DMS53 (cell line): ENCODE measurements around the gene COL27A1.
"Not testable (repeated sequence)": the region's sequence is repeated elsewhere in the genome, so short reads cannot be mapped to it uniquely, and the experiment has no call there.

Experiments
- DNase-seq: peaks from one replicate; lab custom pipeline; 2025; lab: John Stamatoyannopoulos, UW

COL27A1 gene

GRCh38 chr9:114324492-114324891 is 169.2 kb downstream of the COL27A1 start:
- DNase-seq: no peak

DNA sequence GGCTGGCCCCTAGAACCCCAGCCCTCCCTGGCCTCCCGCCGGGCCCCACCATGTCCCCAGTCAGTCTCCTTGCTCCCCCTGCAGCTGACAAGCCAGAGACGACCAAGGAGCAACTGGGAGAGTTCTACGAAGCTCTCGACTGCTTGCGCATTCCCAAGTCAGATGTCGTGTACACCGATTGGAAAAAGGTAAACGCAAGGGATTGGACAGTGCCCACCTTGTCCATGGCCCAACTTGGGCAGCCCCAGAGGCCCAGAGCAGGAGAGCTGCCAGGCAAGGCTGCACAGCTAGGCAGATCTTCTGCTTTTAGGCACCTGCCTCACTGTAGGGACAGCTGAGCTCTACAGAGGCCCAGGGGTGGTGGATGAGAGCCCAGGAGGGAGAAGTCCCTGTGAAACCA is 169.6 kb downstream of the COL27A1 start:
- not testable (repeated sequence) for DNase-seq

DNA sequence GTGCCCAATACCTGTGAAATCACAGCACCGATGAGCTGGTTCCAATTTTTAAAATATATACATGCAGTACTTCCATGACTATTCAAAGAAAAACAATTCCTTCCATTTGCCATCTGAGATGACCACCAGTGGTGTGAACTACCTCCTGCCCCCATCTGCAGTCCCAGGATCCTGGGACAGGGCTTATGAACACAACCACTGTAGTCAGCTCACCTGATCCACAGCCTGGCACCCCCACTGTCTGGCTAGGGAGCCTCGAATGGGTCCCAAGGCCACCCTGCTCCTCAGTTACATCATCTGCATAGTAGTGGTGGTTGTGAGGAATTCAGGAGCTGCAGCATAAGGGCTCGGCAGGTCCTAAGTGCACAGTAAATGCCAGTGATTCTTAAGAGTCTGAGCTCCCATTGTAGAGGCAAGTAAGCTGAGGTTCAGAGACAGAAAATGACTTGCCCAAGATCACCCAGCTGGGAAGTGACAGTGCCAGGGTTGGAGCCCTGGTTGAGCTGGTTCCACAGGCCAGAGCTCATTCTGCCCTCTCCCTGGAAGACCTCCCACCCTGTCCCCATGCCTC is 170.4 kb downstream of the COL27A1 start:
- DNase-seq: not testable (repeated sequence)

DNA sequence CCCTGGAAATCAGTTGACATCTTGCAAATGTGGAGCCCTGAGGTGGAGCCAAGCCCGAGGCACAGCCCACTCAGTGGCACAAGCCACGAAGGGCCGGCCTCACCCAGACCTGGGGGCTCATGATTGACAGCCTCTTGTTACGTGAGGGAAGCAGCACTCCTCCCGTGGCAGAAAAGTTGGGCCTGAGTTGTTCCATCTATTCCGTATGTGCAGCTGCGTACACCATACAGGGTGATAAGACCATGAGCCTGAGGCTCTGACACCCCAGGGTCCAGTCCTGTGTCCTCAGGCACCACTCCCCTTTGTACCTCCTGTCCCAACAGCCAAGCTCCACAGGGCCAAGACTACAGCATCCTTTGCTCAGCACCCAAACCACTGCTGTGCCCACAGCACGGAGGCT is 172.4 kb downstream of the COL27A1 start:
- no peak for DNase-seq

GRCh38 chr9:114328357-114328820 is 173.1 kb downstream of the COL27A1 start:
- not testable (repeated sequence) for DNase-seq

GRCh38 chr9:114328937-114329624 is 173.7 kb downstream of the COL27A1 start:
- DNase-seq: not testable (repeated sequence)

DNA sequence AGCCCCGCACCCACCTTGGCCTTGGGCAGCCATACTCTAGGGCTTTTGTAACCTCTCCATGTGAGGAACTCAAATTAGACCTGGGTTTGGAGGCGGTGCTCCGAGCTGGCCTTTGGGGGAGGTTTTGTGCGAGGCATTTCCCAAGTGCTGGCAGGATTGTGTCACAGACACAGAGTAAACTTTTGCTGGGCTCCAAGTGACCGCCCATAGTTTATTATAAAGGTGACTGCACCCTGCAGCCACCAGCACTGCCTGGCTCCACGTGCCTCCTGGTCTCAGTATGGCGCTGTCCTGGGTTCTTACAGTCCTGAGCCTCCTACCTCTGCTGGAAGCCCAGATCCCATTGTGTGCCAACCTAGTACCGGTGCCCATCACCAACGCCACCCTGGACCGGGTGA is 174.3 kb downstream of the COL27A1 start, which contains the start of gene ORM2:
Gene ORM2 (plus strand): TSS at position 245 of the 398 bp plus-strand sequence. CDS start 36 bp downstream, at position 281.
- DNase-seq: not testable (repeated sequence)

- DNase-seq: no peak
Observed at GRCh38 chr9:114330636-114331035, 175.3 kb downstream of the COL27A1 start.

DNA sequence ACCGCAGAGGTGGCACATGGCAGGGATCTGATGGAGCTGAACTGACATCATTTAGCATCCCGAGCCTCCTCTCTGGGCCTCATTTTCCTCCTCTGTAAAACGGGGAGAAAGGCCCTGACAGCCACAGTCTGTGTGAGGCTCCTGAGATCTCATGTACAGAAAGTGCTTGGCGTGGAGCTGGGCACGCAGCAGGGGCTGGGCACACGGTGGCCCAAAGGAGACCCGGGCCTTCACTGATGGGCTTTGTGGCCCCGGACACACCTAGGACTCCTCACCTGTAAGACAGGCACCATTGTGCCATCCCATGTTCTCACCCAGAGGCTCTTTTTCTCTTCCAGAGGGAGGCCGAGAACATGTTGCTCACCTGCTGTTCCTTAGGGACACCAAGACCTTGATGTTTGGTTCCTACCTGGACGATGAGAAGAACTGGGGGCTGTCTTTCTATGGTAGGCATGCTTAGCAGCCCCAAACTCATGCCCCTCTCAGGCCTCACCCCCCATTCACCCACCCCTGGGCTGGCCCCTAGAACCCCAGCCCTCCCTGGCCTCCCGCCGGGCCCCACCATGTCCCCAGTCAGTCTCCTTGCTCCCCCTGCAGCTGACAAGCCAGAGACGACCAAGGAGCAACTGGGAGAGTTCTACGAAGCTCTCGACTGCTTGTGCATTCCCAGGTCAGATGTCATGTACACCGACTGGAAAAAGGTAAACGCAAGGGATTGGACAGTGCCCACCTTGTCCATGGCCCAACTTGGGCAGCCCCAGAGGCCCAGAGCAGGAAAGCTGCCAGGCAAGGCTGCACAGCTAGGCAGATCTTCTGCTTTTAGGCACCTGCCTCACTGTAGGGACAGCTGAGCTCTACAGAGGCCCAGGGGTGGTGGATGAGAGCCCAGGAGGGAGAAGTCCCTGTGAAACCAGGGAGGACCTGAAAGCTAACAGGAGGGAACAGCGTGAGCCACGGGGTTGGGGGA is 176.2 kb downstream of the COL27A1 start:
- not testable (repeated sequence) for DNase-seq

DNA sequence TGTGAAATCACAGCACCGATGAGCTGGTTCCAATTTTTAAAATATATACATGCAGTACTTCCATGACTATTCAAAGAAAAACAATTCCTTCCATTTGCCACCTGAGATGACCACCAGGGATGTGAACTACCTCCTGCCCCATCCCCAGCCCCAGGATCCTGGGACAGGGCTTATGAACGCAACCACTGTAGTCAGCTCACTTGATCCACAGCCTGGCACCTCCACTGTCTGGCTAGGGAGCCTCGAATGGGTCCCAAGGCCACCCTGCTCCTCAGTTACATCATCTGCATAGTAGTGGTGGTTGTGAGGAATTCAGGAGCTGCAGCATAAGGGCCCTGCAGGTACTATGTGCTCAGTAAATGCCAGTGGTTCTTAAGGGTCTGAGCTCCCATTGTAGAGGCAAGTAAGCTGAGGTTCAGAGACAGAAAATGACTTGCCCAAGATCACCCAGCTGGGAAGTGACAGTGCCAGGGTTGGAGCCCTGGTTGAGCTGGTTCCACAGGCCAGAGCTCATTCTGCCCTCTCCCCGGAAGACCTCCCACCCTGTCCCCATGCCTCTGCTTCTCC is 177.2 kb downstream of the COL27A1 start:
- not testable (repeated sequence) for DNase-seq

DNA sequence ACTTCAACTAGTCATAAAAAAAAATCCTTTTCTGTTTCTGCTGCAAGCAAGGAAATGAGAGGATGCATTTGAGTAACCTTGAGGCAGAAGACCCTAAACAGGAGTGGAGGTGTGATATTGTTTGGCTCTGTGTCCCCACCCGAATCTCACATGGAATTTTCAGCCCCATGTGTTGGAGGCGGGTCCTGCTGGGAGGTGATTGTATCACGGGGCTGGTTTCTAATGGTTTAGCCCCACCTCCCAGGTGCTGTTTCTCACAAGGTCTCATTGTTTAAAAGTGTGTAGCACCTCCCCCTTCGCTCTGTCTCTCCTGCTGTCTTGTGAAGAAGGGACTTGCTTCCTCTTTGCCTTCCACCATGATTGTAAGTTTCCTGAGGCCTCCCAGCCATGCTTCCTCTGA is 178.4 kb downstream of the COL27A1 start:
- DNase-seq: not testable (repeated sequence)

DNA sequence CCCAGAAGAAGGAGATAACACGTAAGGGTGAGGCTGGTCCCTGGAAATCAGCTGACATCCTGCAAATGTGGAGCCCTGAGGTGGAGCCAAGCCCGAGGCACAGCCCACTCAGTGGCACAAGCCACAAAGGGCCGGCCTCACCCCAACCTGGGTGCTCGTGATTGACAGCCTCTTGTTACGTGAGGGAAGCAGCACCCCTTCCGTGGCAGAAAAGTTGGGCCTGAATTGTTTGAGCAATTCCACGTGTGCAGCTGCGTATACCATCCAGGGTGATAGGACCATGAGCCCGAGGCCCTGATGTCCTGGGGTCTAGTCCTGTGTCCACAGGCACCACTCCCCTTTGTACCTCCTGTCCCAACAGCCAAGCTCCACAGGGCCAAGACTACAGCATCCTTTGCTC is 179.2 kb downstream of the COL27A1 start:
- DNase-seq: no peak

DNA sequence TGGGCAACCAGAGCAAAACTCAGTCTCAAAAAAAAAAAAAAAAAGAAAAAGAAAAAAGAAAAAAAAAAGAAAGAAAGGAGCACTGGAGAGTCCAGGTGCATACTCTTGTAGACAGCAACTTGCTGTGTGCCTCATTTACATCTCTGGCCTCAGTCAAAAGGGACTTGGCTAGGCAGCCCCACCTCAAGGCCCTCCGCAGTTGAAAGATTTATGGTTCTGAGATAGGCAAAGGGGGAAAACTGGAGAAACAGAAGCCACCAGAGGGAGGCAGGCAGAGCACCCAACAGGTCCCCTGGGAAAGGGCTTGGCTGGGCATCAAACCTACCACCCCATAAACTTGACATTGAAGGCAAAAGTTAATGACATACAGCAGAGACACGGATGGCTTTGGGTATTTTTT is 180.4 kb downstream of the COL27A1 start:
- DNase-seq: no peak

DNA sequence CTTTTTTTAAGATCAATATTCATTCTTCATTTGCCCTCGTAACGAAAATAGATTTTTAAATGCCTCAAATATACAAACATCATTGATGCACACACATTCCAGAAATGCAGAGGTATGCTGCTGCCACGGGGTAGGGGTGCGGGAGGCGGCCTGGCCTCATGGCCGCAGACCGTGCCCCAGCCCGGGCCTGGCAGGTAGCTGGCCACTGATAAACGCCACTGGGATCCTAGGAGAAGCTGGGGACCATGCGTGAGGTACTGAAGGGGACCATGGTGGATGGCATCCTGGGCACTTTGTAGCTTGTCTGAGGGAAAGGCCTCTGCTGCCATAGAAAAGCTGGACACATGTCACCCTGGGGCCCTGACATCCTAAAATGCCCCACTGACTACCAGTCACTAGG is 180.8 kb downstream of the COL27A1 start:
- DNase-seq: no peak

GRCh38 chr9:114336699-114337395 is 181.5 kb downstream of the COL27A1 start:
- no peak for DNase-seq

GRCh38 chr9:114338187-114338586 is 182.8 kb downstream of the COL27A1 start:
- DNase-seq: no peak

DNA sequence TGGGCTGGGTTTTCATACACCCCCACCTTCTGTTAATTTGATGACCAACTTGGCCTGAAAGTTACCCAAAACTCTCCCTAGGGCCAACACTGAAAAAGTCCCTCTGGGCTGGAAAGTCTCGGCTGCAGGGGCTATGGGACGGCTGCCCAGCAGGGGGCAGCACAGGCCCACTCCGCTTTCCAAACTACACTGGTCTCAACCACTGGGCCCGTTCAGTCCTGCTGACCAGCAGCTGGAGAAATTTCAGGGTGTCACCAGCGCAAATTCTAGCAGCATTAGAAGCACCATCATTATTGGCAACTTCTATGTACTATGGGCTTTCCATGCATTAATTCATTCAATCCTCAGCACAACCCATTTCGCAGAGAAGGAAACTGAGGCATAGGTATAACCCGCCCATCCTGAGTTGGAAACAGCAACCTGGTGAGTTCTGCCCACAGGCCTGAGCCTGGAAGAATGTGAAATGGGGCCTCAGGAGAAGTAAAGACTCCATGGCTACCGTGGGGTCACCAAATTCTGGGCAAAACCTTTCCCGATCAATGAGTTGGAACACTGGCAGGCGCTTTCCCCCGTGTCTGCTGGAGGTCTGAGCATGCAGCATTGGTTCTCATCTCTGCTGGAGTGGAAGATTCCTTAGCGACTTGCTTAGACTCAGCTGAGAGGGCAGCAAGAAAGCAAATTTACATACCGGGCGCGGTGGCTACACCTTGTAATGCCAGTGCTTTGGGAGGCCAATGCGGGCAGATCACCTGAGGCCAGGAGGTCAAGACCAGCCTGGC is 184.0 kb downstream of the COL27A1 start:
- DNase-seq: peak; percentile 36

GRCh38 chr9:114341152-114341830 is 186.0 kb downstream of the COL27A1 start:
- no peak for DNase-seq

GRCh38 chr9:114341991-114342390 is 186.7 kb downstream of the COL27A1 start:
- DNase-seq: no peak
